ENCODE data around the gene TMEM98. TPM values are rescaled to one million over a fixed set of nuclear protein-coding genes. Genes with fewer than 3 reads are reported as not detected.

Gene TMEM98
- total RNA-seq, 2 donors from 2014 or later, result 134 to 137 TPM

GRCh38 chr17:32931686-32932085 is 3.7 kb downstream of the TMEM98 start:
- Mint-ChIP-seq H3K27ac (no peak overlapping the region), H3K4me1 (peaks cover 13% of the 10 kb centered on the region), H3K36me3 (ENCODE audit: low read depth) (peaks cover 48% of the 10 kb centered on the region), H3K9me3 (no peaks in the 10 kb centered on the region), H3K27me3 (ENCODE audit: insufficient read depth) (no peaks in the 10 kb centered on the region), H3K4me3 (no peak overlapping the region)
- no peak overlapping the region for H3K4me3 ChIP-seq (ENCODE audit: low read length)
- no peak for DNase-seq
- no peak overlapping the region for H3K9ac ChIP-seq (ENCODE audit: extremely low read depth, low read length, poor library complexity, severe bottlenecking)
- no peak overlapping the region for H3K27ac ChIP-seq (ENCODE audit: low read depth, low read length)
- H3K9me3 ChIP-seq (ENCODE audit: control insufficient read depth, low read length), result no peaks in the 10 kb centered on the region
- peaks cover 50% of the 10 kb centered on the region for H3K36me3 ChIP-seq (ENCODE audit: control insufficient read depth, insufficient read depth, low read length)
- H3K4me1 ChIP-seq (ENCODE audit: control insufficient read depth, insufficient read depth, low read length), result no peaks in the 10 kb centered on the region
- H3K27me3 ChIP-seq (ENCODE audit: control insufficient read depth, insufficient read depth, low read length, poor library complexity, severe bottlenecking), result no peaks in the 10 kb centered on the region
- WGBS, 2 experiments (ENCODE audit: insufficient coverage in 1 of 2, insufficient read length in 1 of 2), result 86 to 100% methylated on average over 1 of the region's 1 CpG
- no peak for TF ChIP-seq CTCF (conservative IDR thresholded peaks at IDR 0.05)

- no peak for TF ChIP-seq CTCF (conservative IDR thresholded peaks at IDR 0.05)
- peaks cover 20% of the 10 kb centered on the region for H3K4me1 Mint-ChIP-seq
- peaks cover 67% of the 10 kb centered on the region for H3K36me3 Mint-ChIP-seq (ENCODE audit: low read depth)
- Histone ChIP-seq H3K4me3 (ENCODE audit: low read length) (no peak overlapping the region), H3K27me3 (ENCODE audit: control insufficient read depth, insufficient read depth, low read length, poor library complexity, severe bottlenecking) (no peaks in the 10 kb centered on the region), H3K9ac (ENCODE audit: extremely low read depth, low read length, poor library complexity, severe bottlenecking) (no peak overlapping the region), H3K9me3 (ENCODE audit: control insufficient read depth, low read length) (no peaks in the 10 kb centered on the region), H3K4me1 (ENCODE audit: control insufficient read depth, insufficient read depth, low read length) (no peaks in the 10 kb centered on the region), H3K27ac (ENCODE audit: low read depth, low read length) (no peak overlapping the region), H3K36me3 (ENCODE audit: control insufficient read depth, insufficient read depth, low read length) (peaks cover 63% of the 10 kb centered on the region)
- no peaks in the 10 kb centered on the region for H3K9me3 Mint-ChIP-seq
- 88 to 100% methylated on average over 2 of the region's 2 CpGs for WGBS, 2 experiments (ENCODE audit: insufficient coverage in 1 of 2, insufficient read length in 1 of 2)
- H3K27ac Mint-ChIP-seq, result no peak overlapping the region
- peak; percentile 28 for DNase-seq
- H3K4me3 Mint-ChIP-seq, result no peak overlapping the region
- H3K27me3 Mint-ChIP-seq (ENCODE audit: insufficient read depth), result no peaks in the 10 kb centered on the region
Observed at GRCh38 chr17:32933881-32934280, 5.9 kb downstream of the TMEM98 start.

- peak overlapping the region; percentile 65 for H3K27ac Mint-ChIP-seq
- no peaks in the 10 kb centered on the region for H3K4me1 ChIP-seq (ENCODE audit: control insufficient read depth, insufficient read depth, low read length)
- 86 to 100% methylated on average over 1 to 2 of the region's 2 CpGs for WGBS, 2 experiments (ENCODE audit: insufficient coverage in 1 of 2, insufficient read length in 1 of 2)
- peaks cover 80% of the 10 kb centered on the region for H3K36me3 ChIP-seq (ENCODE audit: control insufficient read depth, insufficient read depth, low read length)
- H3K4me3 Mint-ChIP-seq, result no peak overlapping the region
- TF ChIP-seq CTCF (conservative IDR thresholded peaks at IDR 0.05), result no peak
- peaks cover 76% of the 10 kb centered on the region for H3K36me3 Mint-ChIP-seq (ENCODE audit: low read depth)
- no peak overlapping the region for H3K4me3 ChIP-seq (ENCODE audit: low read length)
- H3K9me3 ChIP-seq (ENCODE audit: control insufficient read depth, low read length), result peaks cover under 1% of the 10 kb centered on the region
- H3K4me1 Mint-ChIP-seq, result peaks cover 13% of the 10 kb centered on the region
- H3K27me3 Mint-ChIP-seq (ENCODE audit: insufficient read depth), result no peaks in the 10 kb centered on the region
- no peak overlapping the region for H3K27ac ChIP-seq (ENCODE audit: low read depth, low read length)
- H3K9me3 Mint-ChIP-seq, result no peaks in the 10 kb centered on the region
- DNase-seq, result no peak
- no peak overlapping the region for H3K9ac ChIP-seq (ENCODE audit: extremely low read depth, low read length, poor library complexity, severe bottlenecking)
- no peaks in the 10 kb centered on the region for H3K27me3 ChIP-seq (ENCODE audit: control insufficient read depth, insufficient read depth, low read length, poor library complexity, severe bottlenecking)
Observed at GRCh38 chr17:32935726-32936125, 7.8 kb downstream of the TMEM98 start.

Measured in endodermal cell (in vitro differentiated cells).